Spleen (tissue), 11 donors: Measurements from ENCODE around the gene ADGRF4. TPM values are rescaled to one million over a fixed set of nuclear protein-coding genes. Genes with fewer than 3 reads are reported as not detected.

Experiments used
- DNase-seq: peaks from one replicate; pipeline ENCODE4 v3.0.0-alpha.2; 2020
- H3K27ac ChIP-seq, 8 donors: fragments of 200-600 bp; sonication (generic) in 7 of 8; 1 replicate in 4 of 8; 2 replicates in 4 of 8; pipeline versions ENCODE4 v1.5.0 to v1.8.0; 2016 to 2021; ENCODE audit warnings: inconsistent platforms in 4 of 8, mild to moderate bottlenecking in 4 of 8, moderate library complexity in 1 of 8
- H3K27me3 ChIP-seq, 7 donors: fragments of 200-600 bp; sonication (generic) in 6 of 7; replicated peaks in 1 of 7; 1 replicate in 4 of 7; 2 replicates in 3 of 7; pipeline versions ENCODE4 v1.5.0 to v1.8.0; 2016 to 2021; ENCODE audit warnings: inconsistent platforms in 3 of 7, mild to moderate bottlenecking in 1 of 7
- H3K36me3 ChIP-seq, 6 donors: fragments of 200-600 bp; sonication (generic) in 5 of 6; 1 replicate in 4 of 6; 2 replicates in 2 of 6; pipeline versions ENCODE4 v1.5.0 to v1.8.0; 2016 to 2021; ENCODE audit warnings: inconsistent platforms in 2 of 6
- H3K4me1 ChIP-seq, 6 donors: fragments of 200-600 bp; sonication (generic) in 5 of 6; 1 replicate in 3 of 6; 2 replicates in 3 of 6; pipeline versions ENCODE4 v1.5.0 to v1.8.0; 2016 to 2021; ENCODE audit warnings: inconsistent platforms in 3 of 6
- H3K4me3 ChIP-seq, 8 donors: fragments of 200-600 bp; sonication (generic) in 7 of 8; 1 replicate in 4 of 8; 2 replicates in 4 of 8; pipeline versions ENCODE4 v1.5.0 to v1.8.0; 2016 to 2021; ENCODE audit warnings: inconsistent platforms in 4 of 8, mild to moderate bottlenecking in 4 of 8, moderate library complexity in 2 of 8
- H3K9me3 ChIP-seq, 8 donors: fragments of 200-600 bp; sonication (generic) in 7 of 8; 1 replicate in 4 of 8; 2 replicates in 4 of 8; pipeline versions ENCODE4 v1.5.0 to v1.8.0; 2016 to 2021; ENCODE audit warnings: inconsistent platforms in 4 of 8
- CTCF ChIP-seq, 11 experiments: fragments of 200-600 bp in 7 of 11; fragments of 450-650 bp in 4 of 11; sonication (generic) in 4 of 11; IDR thresholded peaks in 8 of 11; conservative IDR thresholded peaks in 3 of 11; 1 replicate in 7 of 11; 2 replicates in 4 of 11; pipeline versions ENCODE4 v1.4.0 to v1.8.0; 2016 to 2021; ENCODE audit warnings: antibody characterized with exemption in 11 of 11, inconsistent platforms in 4 of 11, mild to moderate bottlenecking in 1 of 11
- POLR2A ChIP-seq, 3 donors: fragments of 450-650 bp; IDR thresholded peaks; one replicate each; pipeline ENCODE4 v1.5.1; 2017; ENCODE audit warnings: antibody characterized with exemption in 3 of 3, mild to moderate bottlenecking in 1 of 3
- POLR2AphosphoS5 ChIP-seq, 3 donors: sonication (generic); formaldehyde crosslinking; IDR thresholded peaks; one replicate each; pipeline ENCODE4 v1.5.1; 2017; ENCODE audit warnings: antibody characterized with exemption in 3 of 3
- WGBS, 5 donors: extraction: QIAGEN DNeasy Blood & Tissue Kit in 3 of 5; methylation state at CpG; one replicate each; pipeline versions ENCODE4 v1.1.5 to v1.1.7; 2013 to 2018; 5-methylcytosine and 5-hydroxymethylcytosine counted together
- intact Hi-C: fragments of 100-400 bp; cut with DNase I; formaldehyde crosslinking; loops from one replicate; pipeline ENCODE4 v1.15.0; 2023; ENCODE audit warnings: low total_unique reads
- polyA plus RNA-seq, 3 donors: library from polyadenylated mRNA; stranded (reverse); fragments of 200-250 nt; gene quantifications; one replicate each; pipeline ENCODE4 v1.2.1, GENCODE V29; 2013
- total RNA-seq, 7 donors: library from RNA; depleted of rRNA in 3 of 7; stranded (reverse); fragments of >200 nt in 3 of 7; fragmentation: NEBNext Ultra II Directional in 4 of 7; extraction: Animal tissue kit (Norgen Biotek cat#: 25700) in 4 of 7; gene quantifications; one replicate each; pipeline versions ENCODE4 v1.1.0 to v1.2.1, GENCODE V29; 2016 to 2021
- donor health status: healthy with polysubstance abuse.
- donor health status: DM: no; HTN: no; CAD: no; lungs with moderate emphysema.
- donor health status: DM: no; HTN: no; CAD: no.
- donor health status: Bipolar disorder and iron deficiency.
- donor health status: healthy.
- donor health status: DM: no; HTN: no; CAD: no.
- donor health status: DM: yes; HTN: yes; CAD: no.

ADGRF4 gene
- total and polyA plus RNA-seq, 10 donors = not detected

GRCh38 chr6:47710295-47710694 is 11.9 kb downstream of the ADGRF4 start:
- H3K4me3 ChIP-seq = no peak overlapping the region
- TF ChIP-seq CTCF (IDR thresholded peaks at IDR 0.05 in 8 of 11, conservative IDR thresholded peaks at IDR 0.05 in 3 of 11) (no peak), POLR2AphosphoS5 (IDR thresholded peaks at IDR 0.05) (no peak), POLR2A (IDR thresholded peaks at IDR 0.05) (no peak)

GRCh38 chr6:47713200-47713599 is 14.8 kb downstream of the ADGRF4 start:
- TF ChIP-seq POLR2A (IDR thresholded peaks at IDR 0.05) (no peak), CTCF (IDR thresholded peaks at IDR 0.05 in 8 of 11, conservative IDR thresholded peaks at IDR 0.05 in 3 of 11) (no peak), POLR2AphosphoS5 (IDR thresholded peaks at IDR 0.05) (no peak)
- no peak overlapping the region for H3K4me3 ChIP-seq
- H3K27ac ChIP-seq = no peak overlapping the region
- H3K36me3 ChIP-seq = no peaks in the 10 kb centered on the region
- no peaks in the 10 kb centered on the region for H3K27me3 ChIP-seq
- intact Hi-C loops = no loop called here
- WGBS, 5 donors = 91 to 98% (median 93%) methylated on average over 2 of the region's 2 CpGs
- H3K4me1 ChIP-seq = no peaks in the 10 kb centered on the region
- no peaks in the 10 kb centered on the region for H3K9me3 ChIP-seq
- DNase-seq = no peak

More at GRCh38 chr6:47710295-47710694, 11.9 kb downstream of the ADGRF4 start:
- Histone ChIP-seq H3K27me3 (no peaks in the 10 kb centered on the region), H3K36me3 (no peaks in the 10 kb centered on the region), H3K9me3 (no peaks in the 10 kb centered on the region), H3K27ac (no peak overlapping the region), H3K4me1 (no peaks in the 10 kb centered on the region)
- DNase-seq = no peak
- 86 to 95% (median 86%) methylated on average over 1 of the region's 1 CpG for WGBS, 5 donors
- intact Hi-C loops = no loop called here

GRCh38 chr6:47714802-47715201 is 16.4 kb downstream of the ADGRF4 start:
- H3K36me3 ChIP-seq = no peaks in the 10 kb centered on the region
- 59 to 83% (median 65%) methylated on average over 4 of the region's 4 CpGs for WGBS, 5 donors
- no peaks in the 10 kb centered on the region for H3K4me1 ChIP-seq
- no peaks in the 10 kb centered on the region for H3K9me3 ChIP-seq
- TF ChIP-seq CTCF (IDR thresholded peaks at IDR 0.05 in 8 of 11, conservative IDR thresholded peaks at IDR 0.05 in 3 of 11) (no peak), POLR2A (IDR thresholded peaks at IDR 0.05) (no peak), POLR2AphosphoS5 (IDR thresholded peaks at IDR 0.05) (no peak)
- intact Hi-C loops = no loop called here
- no peak overlapping the region for H3K27ac ChIP-seq
- no peak overlapping the region for H3K4me3 ChIP-seq
- H3K27me3 ChIP-seq = no peaks in the 10 kb centered on the region
- no peak for DNase-seq

- no peak for DNase-seq
- Histone ChIP-seq H3K36me3 (no peaks in the 10 kb centered on the region), H3K4me1 (no peaks in the 10 kb centered on the region), H3K27me3 (no peaks in the 10 kb centered on the region), H3K27ac (no peak overlapping the region), H3K4me3 (no peak overlapping the region), H3K9me3 (no peaks in the 10 kb centered on the region)
- intact Hi-C loops = no loop called here
- TF ChIP-seq CTCF (IDR thresholded peaks at IDR 0.05 in 8 of 11, conservative IDR thresholded peaks at IDR 0.05 in 3 of 11) (no peak), POLR2A (IDR thresholded peaks at IDR 0.05) (no peak), POLR2AphosphoS5 (IDR thresholded peaks at IDR 0.05) (no peak)
These were observed 17.4 kb downstream of the ADGRF4 start for GRCh38 chr6:47715782-47716181.
